Stimulated activated CD8-positive, alpha-beta memory T cell treated with anti-CD3 and anti-CD28 coated beads, Interleukin-4, amount 100 ng/mL, for 48 hours (primary cell): ENCODE measurements around the gene CC2D1A.

Experiments
- DNase-seq: peaks from one replicate; pipeline ENCODE4 v3.0.0-alpha.2; 2020

CC2D1A gene

DNA sequence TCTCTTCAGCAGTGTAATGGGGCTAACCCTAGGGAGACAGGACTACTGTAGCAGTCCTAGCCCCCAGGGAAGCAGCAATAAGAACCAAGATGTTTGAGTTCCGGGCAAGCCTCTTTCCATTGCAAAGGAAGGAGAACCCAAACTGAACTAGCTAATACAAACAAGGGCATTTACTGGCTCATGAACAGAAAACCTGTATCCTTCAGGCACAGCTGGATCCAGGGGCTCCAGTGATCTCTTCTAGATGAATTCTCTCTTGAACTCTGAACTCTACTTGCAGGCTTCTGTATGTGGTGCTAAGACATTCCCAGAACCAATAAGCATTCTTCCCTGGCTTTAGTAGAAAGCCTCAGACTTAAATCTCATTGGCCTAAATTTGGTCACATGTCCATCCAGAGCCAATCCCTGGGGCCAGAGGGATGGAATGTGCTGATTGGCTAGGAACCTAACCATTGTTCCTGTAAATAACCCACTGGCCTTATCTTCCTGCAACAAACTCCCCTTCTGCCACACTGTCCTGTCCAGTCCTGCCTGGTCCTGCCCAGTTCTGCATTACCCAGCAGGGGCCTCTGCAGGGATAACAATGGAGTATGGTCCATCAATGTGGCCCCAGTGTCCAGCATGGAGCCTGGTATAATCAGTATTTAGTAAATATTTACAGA lies 36.2 kb downstream of the CC2D1A start:
- no peak for DNase-seq

DNA sequence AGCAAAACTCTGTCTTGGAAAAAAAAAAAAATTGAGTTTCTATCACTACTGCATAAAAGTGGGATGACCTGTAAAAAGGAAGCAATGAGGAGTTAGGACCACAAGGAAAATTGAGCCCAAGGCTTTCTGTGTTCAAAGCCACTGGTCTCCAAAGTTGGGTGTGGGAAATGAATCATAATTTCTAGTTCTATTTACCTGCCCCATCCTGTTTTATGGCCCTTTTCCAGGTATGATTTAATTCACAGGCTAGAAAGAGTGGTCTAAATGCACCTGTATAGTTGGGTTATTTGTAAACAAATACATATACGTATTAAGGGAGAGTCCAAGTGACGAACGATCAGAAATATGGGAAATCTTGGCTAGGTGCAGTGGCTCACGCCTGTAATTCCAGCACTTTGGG lies 40.4 kb downstream of the CC2D1A start:
- DNase-seq, result no peak

DNA sequence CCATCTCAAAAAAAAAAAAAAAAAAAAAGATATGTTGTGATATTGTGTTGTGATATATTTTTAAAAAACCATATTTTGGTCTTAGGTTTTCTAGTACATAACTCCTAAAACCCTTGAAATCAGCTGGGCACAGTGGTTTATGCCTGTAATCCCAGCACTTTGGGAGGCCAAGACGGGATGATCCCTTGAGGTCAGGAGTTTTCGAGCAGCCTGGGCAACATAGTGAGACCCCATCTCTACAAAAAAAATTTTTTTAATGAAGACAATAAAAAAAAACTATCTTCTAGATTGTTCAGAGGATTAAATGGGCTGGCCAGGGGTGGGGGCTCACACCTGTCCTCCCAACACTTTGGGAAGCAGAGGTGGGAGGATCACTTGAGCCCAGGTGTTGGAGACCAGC lies 45.0 kb downstream of the CC2D1A start:
- no peak for DNase-seq

DNA sequence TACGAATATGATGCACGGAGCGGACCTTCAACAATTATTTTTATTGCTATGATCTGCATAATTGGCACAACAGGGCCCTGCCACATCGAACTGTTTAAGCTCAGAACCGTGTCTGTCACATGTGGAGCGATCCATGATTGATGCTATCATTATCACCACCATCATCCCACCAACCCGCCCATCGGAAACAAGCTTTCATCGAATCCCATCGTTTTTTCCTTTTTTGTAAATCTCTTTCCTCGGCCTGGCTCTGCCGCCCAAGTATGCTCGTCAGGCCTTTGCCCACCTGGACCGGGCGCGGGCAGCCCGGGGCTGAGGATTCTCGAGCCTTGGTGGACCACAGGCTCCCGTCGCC lies 45.8 kb downstream of the CC2D1A start:
- DNase-seq, result no peak

DNA sequence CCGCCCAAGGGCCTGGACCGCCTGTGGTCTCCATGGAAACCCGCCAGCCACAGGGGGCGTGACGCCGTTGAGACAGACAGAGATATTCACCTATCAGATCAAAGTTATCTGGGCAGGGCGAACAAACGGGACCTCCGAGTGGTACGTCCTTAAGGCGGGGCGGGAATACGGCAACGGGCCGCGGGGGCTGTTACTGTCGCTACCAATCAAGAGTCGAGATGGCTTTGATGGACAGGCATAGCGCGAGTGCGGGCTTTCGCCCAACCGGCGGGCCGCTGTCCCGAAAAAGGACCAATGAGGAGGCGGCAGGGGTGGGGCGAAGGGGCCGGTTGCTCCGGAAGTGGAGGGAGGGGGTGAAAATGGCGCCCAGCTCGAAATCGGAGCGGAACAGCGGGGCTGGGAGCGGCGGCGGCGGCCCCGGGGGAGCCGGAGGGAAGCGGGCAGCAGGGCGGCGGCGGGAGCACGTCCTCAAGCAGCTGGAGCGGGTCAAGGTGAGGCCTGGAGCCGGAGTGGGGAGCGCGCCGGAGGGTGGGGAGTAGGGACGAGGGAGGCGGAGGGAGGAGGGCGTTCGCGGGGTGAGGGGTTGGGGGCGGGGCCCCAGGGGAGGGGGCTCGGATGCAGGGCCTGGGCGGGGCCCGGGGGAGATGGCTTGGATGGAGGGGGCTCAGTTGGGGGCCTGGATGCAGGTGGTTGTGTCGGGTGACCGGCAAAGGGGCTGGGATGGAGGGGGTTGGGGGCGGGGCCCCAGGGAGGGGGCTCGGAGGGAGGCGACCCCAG lies 46.3 kb downstream of the CC2D1A start, which contains the start of gene DCAF15:
Gene DCAF15, plus strand, starts transcription at position 356 of the 777 bp plus-strand sequence. Its CDS starts 4 bp downstream, at position 360.
- peak; percentile 98 for DNase-seq

DNA sequence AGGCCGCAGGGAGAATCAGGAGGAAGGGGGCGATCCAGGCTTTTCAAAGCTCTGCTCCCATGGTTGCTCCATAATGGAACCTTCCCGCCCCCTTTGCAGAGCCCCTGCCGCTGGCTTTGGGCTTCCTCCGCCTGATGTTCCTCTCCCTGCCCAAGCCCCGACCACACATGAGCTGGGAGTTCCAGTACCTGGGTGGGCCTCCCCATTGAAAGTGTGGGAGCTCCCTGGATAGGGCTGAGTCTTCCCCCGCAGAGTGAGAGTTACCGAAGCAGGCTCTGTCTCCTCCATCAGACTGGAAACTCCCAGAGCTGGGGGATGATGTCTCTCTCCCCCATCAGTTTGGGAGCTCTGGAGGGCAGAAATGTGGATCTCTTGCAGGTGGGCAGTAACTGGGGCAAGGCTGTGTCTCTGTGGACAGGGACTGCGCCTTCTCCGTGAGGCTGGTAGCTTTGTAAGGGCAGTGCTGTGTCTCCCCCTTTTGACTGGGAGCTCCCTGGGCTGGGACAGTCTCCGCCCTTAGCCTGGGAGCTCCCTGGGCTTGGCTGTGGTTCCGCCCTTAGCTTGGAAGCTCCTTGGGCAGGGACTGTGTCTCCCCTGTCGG lies 47.0 kb downstream of the CC2D1A start:
- DNase-seq, result peak; percentile 33

DNA sequence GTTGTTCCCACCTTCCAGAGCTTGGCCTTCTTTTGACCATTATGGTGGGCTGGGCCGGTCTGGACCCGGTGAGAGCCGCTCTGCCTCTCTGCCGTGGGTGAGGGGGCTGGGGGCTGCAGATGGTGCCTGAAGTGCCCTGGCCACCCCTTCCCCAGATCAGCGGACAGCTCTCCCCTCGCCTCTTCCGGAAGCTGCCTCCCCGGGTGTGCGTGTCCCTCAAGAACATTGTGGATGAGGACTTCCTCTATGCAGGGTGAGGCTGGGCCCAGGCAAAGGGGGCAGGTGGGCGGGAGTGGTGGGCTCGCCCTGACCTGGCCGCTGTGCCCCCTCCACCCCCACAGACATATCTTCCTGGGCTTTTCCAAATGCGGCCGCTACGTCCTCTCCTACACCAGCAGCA lies 48.2 kb downstream of the CC2D1A start:
- DNase-seq, result no peak

DNA sequence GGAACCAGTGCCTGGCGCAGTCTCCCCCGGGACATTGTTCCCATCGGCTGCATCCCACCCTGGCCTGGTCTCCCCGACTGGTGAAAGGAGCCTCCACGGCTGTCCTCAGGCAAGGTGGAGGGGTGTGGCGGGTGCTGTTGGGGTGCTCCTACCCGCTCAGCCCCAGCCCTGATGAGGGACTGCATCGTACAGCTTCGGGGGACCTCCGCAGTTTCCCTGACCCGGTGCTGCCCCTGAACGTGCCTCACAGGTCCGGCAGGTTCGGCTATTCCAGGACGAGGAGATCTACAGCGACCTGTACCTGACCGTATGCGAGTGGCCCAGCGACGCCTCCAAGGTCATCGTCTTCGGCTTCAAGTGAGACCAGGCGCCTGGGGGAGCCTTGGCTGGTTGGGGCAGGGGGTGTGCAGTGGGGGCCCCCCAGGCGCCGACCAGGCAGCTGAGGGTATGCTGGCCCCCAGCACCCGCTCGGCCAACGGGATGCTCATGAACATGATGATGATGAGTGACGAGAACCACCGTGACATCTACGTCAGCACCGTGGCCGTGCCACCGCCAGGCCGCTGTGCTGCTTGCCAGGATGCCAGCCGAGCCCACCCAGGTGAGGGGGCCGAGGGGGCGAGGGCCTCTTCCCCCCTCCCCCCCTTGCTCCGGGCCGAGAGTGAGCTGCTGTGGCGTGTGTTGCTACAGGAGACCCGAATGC lies 49.8 kb downstream of the CC2D1A start:
- DNase-seq, result no peak

DNA sequence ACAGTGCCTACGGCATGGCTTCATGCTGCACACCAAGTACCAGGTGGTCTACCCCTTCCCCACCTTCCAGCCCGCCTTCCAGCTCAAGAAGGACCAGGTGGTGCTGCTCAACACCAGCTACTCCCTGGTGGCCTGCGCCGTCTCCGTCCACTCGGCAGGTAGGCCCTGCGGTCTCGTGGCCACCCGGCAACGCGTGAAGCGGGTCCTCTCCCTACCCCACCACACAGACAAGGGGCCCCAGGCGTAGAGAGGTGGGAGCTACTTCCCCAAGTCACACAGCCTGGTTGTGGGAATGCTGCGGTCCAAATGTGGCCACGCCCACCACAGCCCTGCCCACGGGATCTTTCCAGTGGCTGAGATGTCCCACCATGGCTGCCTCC lies 50.4 kb downstream of the CC2D1A start:
- DNase-seq, result no peak

DNA sequence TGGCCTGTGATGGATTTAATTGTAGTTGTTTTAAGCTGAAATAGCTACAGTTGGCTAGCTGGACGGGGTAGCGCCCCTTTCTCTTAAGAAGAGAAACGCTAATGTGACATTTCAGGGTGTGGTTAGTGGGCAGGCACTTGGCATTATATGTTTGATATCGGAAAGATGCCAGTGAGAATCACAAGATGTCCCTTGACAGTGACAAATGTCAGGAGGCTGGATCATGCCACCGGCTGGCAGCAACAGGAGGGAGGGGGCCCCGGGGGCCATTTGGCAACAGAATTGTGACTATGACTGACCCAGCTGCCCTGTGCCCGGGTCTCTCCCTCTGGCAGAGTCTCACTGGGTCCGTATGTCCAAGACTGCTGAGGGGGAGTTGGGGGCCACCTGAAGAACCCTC lies 51.0 kb downstream of the CC2D1A start:
- no peak for DNase-seq

DNA sequence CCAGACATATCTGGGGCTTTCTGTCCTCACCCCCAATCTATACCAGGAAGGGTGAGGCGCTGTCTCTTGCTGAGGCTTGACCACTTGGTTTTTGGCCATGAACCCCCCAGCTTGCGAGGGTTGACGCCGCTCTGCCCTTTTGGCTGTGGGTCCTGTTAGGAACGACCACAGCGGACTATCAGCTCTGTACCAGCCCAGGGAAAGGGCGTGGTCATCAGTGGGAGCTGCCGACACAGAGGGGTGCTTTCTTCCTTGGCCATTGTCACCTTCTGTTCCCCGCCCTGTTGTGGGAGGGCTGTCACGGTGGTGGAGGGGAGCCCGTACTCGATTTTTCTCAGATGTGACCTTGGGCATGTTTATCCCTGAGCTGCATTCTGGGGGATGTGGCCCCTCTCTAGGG lies 52.0 kb downstream of the CC2D1A start:
- DNase-seq, result no peak

DNA sequence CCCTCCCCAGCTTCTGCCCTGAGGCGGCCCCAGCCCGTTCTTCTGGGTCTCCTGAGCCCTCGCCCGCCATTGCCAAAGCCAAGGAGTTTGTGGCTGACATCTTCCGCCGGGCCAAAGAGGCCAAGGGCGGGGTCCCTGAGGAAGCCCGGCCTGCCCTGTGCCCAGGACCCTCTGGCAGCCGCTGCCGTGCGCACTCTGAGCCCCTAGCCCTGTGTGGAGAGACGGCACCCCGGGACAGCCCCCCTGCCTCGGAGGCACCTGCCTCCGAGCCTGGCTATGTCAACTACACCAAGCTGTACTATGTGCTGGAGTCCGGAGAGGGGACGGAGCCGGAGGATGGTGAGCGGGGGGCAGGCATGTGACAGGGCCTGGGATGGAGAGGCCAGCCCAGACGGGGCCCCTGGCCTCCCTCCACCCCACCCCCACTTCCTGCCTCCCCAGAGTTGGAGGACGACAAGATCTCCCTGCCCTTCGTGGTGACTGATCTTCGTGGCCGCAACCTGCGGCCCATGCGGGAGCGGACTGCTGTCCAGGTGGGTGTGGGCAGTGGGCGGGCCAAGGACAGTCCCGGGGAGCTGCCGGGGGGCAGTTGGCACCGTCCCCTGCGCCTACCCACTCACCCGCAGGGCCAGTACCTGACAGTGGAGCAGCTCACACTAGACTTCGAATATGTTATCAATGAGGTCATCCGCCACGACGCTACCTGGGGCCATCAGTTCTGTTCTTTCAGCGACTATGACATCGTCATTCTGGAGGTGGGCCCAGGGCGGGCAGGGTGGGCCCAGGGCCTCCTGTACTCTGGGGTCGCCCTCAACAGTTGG lies 53.4 kb downstream of the CC2D1A start:
- no peak for DNase-seq

DNA sequence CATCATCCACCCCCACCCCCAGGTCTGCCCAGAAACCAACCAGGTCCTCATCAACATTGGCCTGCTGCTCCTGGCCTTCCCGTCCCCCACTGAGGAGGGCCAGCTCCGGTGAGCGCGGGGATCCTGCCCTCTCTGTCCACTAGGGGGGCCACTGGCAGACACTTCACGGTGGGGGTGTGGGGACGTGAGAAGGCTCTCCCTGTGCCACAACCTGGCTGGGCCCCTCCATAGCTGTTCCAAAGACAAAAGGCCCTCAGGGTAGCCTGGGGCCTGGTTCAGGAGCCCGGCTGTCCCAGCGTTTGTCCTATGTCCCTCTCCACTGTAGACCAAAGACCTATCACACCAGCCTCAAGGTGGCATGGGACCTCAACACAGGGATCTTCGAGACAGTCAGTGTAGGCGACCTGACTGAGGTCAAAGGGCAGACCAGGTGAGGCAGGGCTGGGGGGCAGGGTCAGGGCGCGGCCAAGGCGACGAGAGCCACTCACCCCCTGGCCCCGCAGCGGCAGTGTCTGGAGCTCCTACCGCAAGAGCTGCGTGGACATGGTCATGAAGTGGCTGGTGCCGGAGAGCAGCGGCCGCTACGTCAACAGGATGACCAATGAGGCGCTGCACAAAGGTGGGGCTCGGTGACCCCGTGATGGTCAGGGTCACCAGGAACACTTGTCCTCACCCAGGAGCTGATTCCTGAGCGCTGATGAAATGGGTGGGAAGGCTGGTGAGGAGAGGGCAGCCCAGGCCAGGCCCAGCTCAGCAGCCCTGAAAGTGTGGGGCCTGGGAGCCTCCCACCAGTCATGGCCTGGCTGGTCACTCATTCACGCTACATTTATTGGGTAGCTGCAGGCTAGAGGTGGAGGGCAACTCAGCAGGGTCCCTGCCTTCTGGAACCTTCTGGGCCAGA lies 54.2 kb downstream of the CC2D1A start:
- DNase-seq, result peak; percentile 50

DNA sequence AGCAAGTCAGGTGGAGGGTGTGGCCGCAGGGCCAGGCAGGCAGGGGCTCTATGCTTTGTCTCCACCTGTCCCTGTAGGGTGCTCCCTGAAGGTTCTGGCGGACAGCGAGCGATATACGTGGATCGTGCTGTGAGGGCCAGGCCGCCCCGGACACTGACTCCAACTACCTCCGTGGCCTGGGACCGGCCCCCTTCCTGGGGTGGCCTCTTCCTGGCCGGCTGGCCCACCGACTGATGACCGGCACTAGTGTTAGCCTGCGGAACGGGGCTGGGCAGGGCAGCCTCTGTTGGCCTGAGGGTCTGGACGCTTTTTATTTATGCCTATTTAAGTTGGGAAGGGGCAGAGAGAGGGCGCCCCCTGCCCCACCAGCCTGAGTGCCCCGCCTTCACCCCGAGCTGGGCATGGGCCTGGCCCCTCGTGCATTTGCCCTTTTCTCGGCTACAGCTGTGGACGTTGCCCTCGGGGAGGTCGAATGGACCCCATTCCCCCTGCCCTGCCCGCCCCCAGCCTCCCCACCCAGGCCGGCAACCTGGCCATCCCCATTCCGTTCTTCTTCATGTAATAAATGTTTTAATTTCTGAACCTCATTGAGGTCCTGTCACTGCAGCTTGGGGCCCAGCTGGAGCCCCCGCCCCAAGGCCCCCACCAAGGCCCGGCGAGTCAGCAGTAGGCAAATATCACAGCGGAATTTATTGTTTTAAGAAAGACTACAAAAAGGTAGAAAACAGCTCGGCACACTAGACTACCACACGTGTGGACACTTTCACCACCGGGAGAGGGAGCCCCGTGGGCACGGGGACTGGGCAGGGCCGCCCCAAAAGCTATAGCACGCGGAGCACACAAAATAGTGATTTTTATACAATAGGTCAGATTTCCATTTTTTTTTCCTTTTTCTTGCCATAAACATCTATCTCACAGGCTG lies 55.1 kb downstream of the CC2D1A start:
- no peak for DNase-seq

DNA sequence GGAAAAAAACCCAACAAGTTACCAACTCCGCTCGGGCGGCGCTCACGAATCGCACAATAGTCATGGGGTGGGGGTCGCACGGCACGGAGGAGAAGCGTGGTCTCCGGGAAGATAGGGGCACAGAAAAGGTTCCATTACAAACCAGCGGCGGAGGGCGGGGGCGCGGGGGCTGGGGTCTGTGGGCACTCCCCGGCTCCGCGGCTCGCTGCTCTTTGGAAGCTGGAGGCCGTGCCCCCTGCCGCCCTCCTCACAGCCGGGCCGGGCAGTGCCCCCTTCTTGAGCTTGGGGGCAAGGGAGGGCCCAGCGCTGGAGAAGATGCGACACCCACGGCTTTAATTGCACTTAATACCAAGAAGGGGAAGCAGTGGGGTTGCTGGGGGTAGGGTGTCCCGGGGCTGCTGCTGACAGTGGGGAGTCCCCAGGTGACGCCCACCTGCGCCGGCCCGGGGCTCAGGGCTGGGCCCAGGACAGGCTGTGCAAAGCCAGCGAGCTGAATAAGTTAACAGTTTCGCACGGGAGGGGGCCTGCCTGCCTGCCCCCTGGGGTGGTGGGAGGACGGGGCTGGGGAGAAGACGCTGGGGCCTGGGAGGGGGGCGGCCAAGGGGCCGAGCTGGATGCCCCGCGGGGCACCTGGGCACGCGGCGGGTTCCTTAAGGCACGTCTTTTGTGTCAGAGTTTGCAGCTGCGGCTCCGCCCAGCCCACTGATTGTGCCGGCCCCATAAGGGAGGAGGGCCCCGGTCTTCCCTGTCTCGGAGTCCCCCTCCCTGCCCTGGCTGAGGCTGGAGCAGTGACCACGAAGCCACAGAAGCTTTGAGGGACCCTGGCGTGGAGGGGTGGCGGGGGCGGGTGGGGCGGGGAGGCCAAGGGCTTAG lies 56.1 kb downstream of the CC2D1A start:
- no peak for DNase-seq

DNA sequence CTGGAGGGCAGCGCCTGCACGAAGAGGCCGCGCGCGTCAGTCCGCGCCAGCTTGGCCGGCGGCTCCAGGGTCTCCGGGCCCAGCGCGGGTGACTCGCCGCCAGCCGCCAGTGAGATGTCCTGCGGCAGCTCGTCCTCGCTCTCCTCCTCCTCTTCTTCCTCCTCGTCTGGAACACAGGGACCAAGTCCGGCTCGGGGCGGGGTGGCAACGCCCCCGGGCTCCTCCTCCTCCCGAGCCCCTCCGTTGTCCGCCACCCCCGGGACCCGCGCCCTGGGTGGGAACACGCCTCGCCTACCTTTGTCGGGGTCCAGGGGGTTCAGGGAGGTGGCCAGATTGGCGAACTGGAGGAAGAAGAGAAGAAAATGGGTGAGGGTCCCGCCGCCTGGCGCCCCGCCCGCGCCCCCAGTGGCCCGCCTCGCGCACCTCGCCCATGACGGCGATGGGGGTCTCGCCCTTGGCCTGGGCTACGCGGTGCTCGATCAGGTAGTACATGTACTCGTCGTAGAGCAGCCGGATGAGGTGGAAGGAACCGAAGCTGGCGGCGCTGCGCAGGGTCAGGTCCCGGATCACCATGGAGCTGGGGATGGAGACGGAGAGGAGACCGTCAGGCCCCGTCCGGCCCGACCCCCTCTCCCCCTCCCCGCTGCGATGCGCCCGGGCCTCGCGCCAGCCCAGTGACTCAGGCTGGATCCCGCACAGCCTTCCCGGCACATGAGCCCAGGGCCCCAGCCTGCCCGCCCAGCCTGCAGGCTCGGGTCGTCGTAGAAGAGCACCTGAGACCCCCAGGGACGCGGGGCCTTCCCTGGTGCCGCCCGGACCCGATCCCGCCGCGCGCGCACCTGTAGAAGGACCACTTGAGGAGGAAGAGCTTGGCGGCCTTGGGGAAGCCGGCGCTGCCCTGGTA lies 57.0 kb downstream of the CC2D1A start:
- no peak for DNase-seq

DNA sequence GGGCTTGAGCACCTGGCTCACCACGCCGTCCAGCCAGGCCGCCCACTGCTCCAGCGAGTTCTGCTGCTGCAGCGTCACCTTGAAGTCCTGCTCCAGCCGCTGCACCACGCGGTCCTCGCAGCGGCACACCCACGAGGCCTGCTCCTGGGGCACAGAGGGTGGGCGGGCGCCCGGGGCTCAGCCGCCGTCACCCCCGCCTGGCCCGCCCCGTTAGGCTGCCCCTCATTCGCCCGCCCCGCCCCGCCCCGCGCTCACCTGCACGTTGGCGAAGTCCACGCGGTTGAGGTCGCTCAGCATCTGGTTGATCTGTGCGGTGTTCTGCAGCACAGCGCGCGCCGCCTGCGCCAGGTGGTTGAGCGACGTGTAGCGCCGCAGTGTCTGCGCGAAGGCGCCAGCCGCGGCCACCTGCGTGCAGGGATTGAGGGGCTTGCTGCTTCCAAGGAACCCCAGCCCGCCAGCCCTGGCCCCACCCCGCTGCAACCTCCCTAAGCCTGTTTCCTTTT lies 57.7 kb downstream of the CC2D1A start:
- no peak for DNase-seq

DNA sequence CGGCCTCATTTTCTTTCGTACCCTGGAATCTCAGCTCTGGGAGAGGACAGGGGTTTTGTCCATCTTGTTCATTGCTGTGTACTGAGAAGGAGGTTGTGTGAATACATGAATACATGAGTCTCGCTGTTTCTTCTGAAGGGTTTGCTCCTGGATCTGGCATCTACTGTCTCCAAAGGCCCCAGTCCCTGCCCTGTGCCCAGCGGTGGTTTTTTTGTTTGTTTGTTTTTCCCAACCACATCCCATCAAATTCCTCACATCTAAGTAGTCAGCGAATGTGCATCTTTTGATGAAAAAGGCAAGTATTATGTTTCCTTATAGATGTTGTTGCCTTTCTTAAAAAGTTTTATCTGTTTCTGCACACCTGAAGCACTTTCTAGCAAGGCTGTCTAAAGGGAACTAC lies 58.8 kb downstream of the CC2D1A start:
- no peak for DNase-seq
